Tibial nerve (tissue), 4 donors: ENCODE measurements around the gene THBS3. TPM values are rescaled to one million over a fixed set of nuclear protein-coding genes. Genes with fewer than 3 reads are reported as not detected.
A peak's percentile ranks its signal among the peaks of the same experiment; 100 is the strongest.
"Not testable (repeated sequence)": the region's sequence is repeated elsewhere in the genome, so short reads cannot be mapped to it uniquely, and the experiment has no call there.

Experiments
- DNase-seq, 2 donors: peaks; one replicate each; pipeline ENCODE4 v3.0.0-alpha.2; 2019; ENCODE audit warnings: low spot score in 2 of 2
- H3K27ac ChIP-seq, 4 donors: fragments of 200-600 bp; sonication (generic) in 3 of 4; one replicate each; pipeline ENCODE4 v1.5.1; 2017 to 2019; ENCODE audit warnings: mild to moderate bottlenecking in 1 of 4
- H3K27me3 ChIP-seq, 2 donors: fragments of 200-600 bp; sonication (generic) in 1 of 2; one replicate each; pipeline versions ENCODE4 v1.5.1 to v1.6.0; 2017 to 2019
- H3K36me3 ChIP-seq, 3 donors: fragments of 200-600 bp; sonication (generic); one replicate each; pipeline ENCODE4 v1.5.1; 2018 to 2019
- H3K4me1 ChIP-seq, 4 donors: fragments of 200-600 bp; sonication (generic) in 3 of 4; one replicate each; pipeline ENCODE4 v1.5.1; 2017 to 2019
- H3K4me3 ChIP-seq, 4 donors: fragments of 200-600 bp; sonication (generic) in 3 of 4; one replicate each; pipeline ENCODE4 v1.5.1; 2017 to 2019; ENCODE audit warnings: mild to moderate bottlenecking in 1 of 4, moderate library complexity in 1 of 4
- H3K9me3 ChIP-seq, 4 donors: fragments of 200-600 bp; sonication (generic) in 3 of 4; one replicate each; pipeline ENCODE4 v1.5.1; 2017 to 2019
- EP300 ChIP-seq, 2 donors: sonication (generic); formaldehyde crosslinking; IDR thresholded peaks; one replicate each; pipeline ENCODE4 v1.6.1; 2017; ENCODE audit warnings: antibody characterized with exemption in 2 of 2, mild to moderate bottlenecking in 1 of 2
- POLR2A ChIP-seq, 2 donors: fragments of 450-650 bp; IDR thresholded peaks; one replicate each; pipeline ENCODE4 v1.6.1; 2017; ENCODE audit warnings: antibody characterized with exemption in 2 of 2, mild to moderate bottlenecking in 2 of 2, moderate library complexity in 2 of 2
- WGBS, 2 donors: methylation state at CpG; one replicate each; pipeline ENCODE4 v1.1.5; 2018; 5-methylcytosine and 5-hydroxymethylcytosine counted together
- total RNA-seq, 4 donors: library from RNA; depleted of rRNA; stranded (reverse); fragments of >200 nt; gene quantifications; one replicate each; pipeline ENCODE4 v1.1.0, GENCODE V29; 2016
- TF ChIP-seq, protein P1 (sequence below), 5 experiments: fragments of 200-600 bp in 3 of 5; fragments of 450-650 bp in 2 of 5; sonication (generic) in 3 of 5; IDR thresholded peaks; one replicate each; pipeline ENCODE4 v1.5.1; 2016 to 2019; ENCODE audit warnings: antibody characterized with exemption in 5 of 5, mild to moderate bottlenecking in 3 of 5, moderate library complexity in 2 of 5

Gene THBS3
- total RNA-seq, 4 donors from 2014 or later, result 33.9 to 119 (median 52.6) TPM

- Histone ChIP-seq H3K36me3 (peaks cover 0 to 27% (median 0%) of the 10 kb centered on the region in 3 donors), H3K27me3 (no peaks in the 10 kb centered on the region), H3K4me1 (peaks cover 0 to 32% (median 20%) of the 10 kb centered on the region in 4 donors), H3K9me3 (no peaks in the 10 kb centered on the region), H3K27ac (peak overlapping the region in 2 of 4 donors; percentile 65 to 71), H3K4me3 (no peak overlapping the region)
- DNase-seq, result peak; percentile 78 to 83
- TF ChIP-seq POLR2A (IDR thresholded peaks at IDR 0.05), result no peak
- TF ChIP-seq, protein P1, sequence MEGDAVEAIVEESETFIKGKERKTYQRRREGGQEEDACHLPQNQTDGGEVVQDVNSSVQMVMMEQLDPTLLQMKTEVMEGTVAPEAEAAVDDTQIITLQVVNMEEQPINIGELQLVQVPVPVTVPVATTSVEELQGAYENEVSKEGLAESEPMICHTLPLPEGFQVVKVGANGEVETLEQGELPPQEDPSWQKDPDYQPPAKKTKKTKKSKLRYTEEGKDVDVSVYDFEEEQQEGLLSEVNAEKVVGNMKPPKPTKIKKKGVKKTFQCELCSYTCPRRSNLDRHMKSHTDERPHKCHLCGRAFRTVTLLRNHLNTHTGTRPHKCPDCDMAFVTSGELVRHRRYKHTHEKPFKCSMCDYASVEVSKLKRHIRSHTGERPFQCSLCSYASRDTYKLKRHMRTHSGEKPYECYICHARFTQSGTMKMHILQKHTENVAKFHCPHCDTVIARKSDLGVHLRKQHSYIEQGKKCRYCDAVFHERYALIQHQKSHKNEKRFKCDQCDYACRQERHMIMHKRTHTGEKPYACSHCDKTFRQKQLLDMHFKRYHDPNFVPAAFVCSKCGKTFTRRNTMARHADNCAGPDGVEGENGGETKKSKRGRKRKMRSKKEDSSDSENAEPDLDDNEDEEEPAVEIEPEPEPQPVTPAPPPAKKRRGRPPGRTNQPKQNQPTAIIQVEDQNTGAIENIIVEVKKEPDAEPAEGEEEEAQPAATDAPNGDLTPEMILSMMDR (IDR thresholded peaks at IDR 0.05), result peak; percentile 76 to 95 (median 94)
- peak in 1 of 2 donors; percentile 32 for TF ChIP-seq EP300 (IDR thresholded peaks at IDR 0.05)
- 6% methylated on average over 17 to 23 of the region's 28 CpGs for WGBS, 2 donors
These were observed 40.3 kb downstream of the THBS3 start for GRCh38 chr1:155167166-155168104.

- no peaks in the 10 kb centered on the region for H3K27me3 ChIP-seq
- no peaks in the 10 kb centered on the region for H3K9me3 ChIP-seq
- H3K4me3 ChIP-seq, result no peak overlapping the region
- TF ChIP-seq, protein P1 (IDR thresholded peaks at IDR 0.05), result no peak
- peak in 1 of 2 donors; percentile 25 for TF ChIP-seq EP300 (IDR thresholded peaks at IDR 0.05)
- no peak for DNase-seq
- 10 to 12% methylated on average over 24 to 27 of the region's 27 CpGs for WGBS, 2 donors
- peaks cover 0 to 24% (median 14%) of the 10 kb centered on the region in 4 donors for H3K4me1 ChIP-seq
- peaks cover 0 to 27% (median 0%) of the 10 kb centered on the region in 3 donors for H3K36me3 ChIP-seq
- peak overlapping the region in 2 of 4 donors; percentile 65 to 71 for H3K27ac ChIP-seq
These were observed 41.1 kb downstream of the THBS3 start for GRCh38 chr1:155166471-155167165.

GRCh38 chr1:155166051-155166470, 41.6 kb downstream of the THBS3 start:
- 43 to 48% methylated on average over 7 to 8 of the region's 8 CpGs for WGBS, 2 donors
- TF ChIP-seq POLR2A (IDR thresholded peaks at IDR 0.05) (no peak), EP300 (IDR thresholded peaks at IDR 0.05) (no peak)
- TF ChIP-seq, protein P1 (IDR thresholded peaks at IDR 0.05), result no peak
- peaks cover 0 to 24% (median 14%) of the 10 kb centered on the region in 4 donors for H3K4me1 ChIP-seq
- H3K27ac ChIP-seq, result peak overlapping the region in 1 of 4 donors; percentile 71
- no peaks in the 10 kb centered on the region for H3K9me3 ChIP-seq
- H3K36me3 ChIP-seq, result peaks cover 0 to 27% (median 0%) of the 10 kb centered on the region in 3 donors
- H3K4me3 ChIP-seq, result no peak overlapping the region
- no peaks in the 10 kb centered on the region for H3K27me3 ChIP-seq
- DNase-seq, result no peak

GRCh38 chr1:155164625-155165024, 43.1 kb downstream of the THBS3 start:
- peaks cover 0 to 24% (median 14%) of the 10 kb centered on the region in 4 donors for H3K4me1 ChIP-seq
- H3K36me3 ChIP-seq, result peaks cover 0 to 14% (median 0%) of the 10 kb centered on the region in 3 donors
- H3K4me3 ChIP-seq, H3K27ac ChIP-seq, H3K27me3 ChIP-seq, DNase-seq, H3K9me3 ChIP-seq: not testable (repeated sequence)
- 93 to 96% methylated on average over 11 of the region's 11 CpGs for WGBS, 2 donors

GRCh38 chr1:155163785-155164184, 43.9 kb downstream of the THBS3 start:
- not testable (repeated sequence) for H3K9me3 ChIP-seq, H3K36me3 ChIP-seq, H3K4me3 ChIP-seq, DNase-seq, H3K27ac ChIP-seq, H3K27me3 ChIP-seq
- 96 to 98% methylated on average over 4 of the region's 4 CpGs for WGBS, 2 donors
- peaks cover 0 to 24% (median 14%) of the 10 kb centered on the region in 4 donors for H3K4me1 ChIP-seq

GRCh38 chr1:155162631-155163030, 45.1 kb downstream of the THBS3 start:
- not testable (repeated sequence) for H3K4me3 ChIP-seq, DNase-seq, H3K36me3 ChIP-seq, H3K27me3 ChIP-seq, H3K9me3 ChIP-seq, H3K27ac ChIP-seq
- 96 to 99% methylated on average over 6 of the region's 6 CpGs for WGBS, 2 donors
- peaks cover 0 to 19% (median 12%) of the 10 kb centered on the region in 4 donors for H3K4me1 ChIP-seq
